Prostate gland (tissue), 2 donors: ENCODE results near the gene DYNC1H1.

Experiments
- CTCF ChIP-seq, 4 experiments: fragments of 200-600 bp in 2 of 4; fragments of 450-650 bp in 2 of 4; sonication (generic) in 2 of 4; IDR thresholded peaks; 1 replicate in 3 of 4; 2 replicates in 1 of 4; pipeline ENCODE4 v1.5.1; 2016 to 2019; ENCODE audit warnings: antibody characterized with exemption in 4 of 4, mild to moderate bottlenecking in 2 of 4, moderate library complexity in 2 of 4
- POLR2AphosphoS5 ChIP-seq: sonication (generic); formaldehyde crosslinking; IDR thresholded peaks from one replicate; pipeline ENCODE4 v1.6.1; 2017; ENCODE audit warnings: antibody characterized with exemption

GRCh38 chr14:102044566-102044965 is 80.2 kb downstream of the DYNC1H1 start:
- TF ChIP-seq CTCF (IDR thresholded peaks at IDR 0.05), result no peak
- no peak for TF ChIP-seq POLR2AphosphoS5
